HEK293 (cell line): ENCODE results near the gene KRT81.

Source experiments
- CTCF ChIP-seq: fragments of 450-650 bp; formaldehyde crosslinking; IDR thresholded peaks from 2 replicates; pipeline ENCODE4 v1.5.1; 2016; ENCODE audit warnings: missing biosample characterization, missing genetic modification characterization
- HOXA7 ChIP-seq: sonication (generic); formaldehyde crosslinking; IDR thresholded peaks from 2 replicates; pipeline ENCODE4 v1.8.1; 2022; ENCODE audit warnings: missing genetic modification reagents, borderline replicate concordance
- ZBTB20 ChIP-seq: fragments of 450-650 bp; formaldehyde crosslinking; IDR thresholded peaks from 2 replicates; pipeline ENCODE4 v1.5.1; 2016; ENCODE audit warnings: missing biosample characterization, missing genetic modification characterization
- ZNF292 ChIP-seq: fragments of 450-650 bp; formaldehyde crosslinking; IDR thresholded peaks from 2 replicates; pipeline ENCODE4 v1.5.1; 2016; ENCODE audit warnings: low read depth, missing biosample characterization, missing genetic modification characterization, borderline replicate concordance
- ZNF658 ChIP-seq: fragments of 450-650 bp; formaldehyde crosslinking; IDR thresholded peaks from 2 replicates; pipeline ENCODE4; 2016; ENCODE audit warnings: missing biosample characterization, missing genetic modification characterization

- TF ChIP-seq ZBTB20 (tag by site-specific recombination): no peak
- TF ChIP-seq HOXA7 (CRISPR knock-in tag): no peak
- no peak for TF ChIP-seq CTCF (tag by site-specific recombination)
- TF ChIP-seq ZNF658 (tag by site-specific recombination): no peak
- TF ChIP-seq ZNF292 (tag by site-specific recombination): no peak
Measured at GRCh38 chr12:52263761-52264434, 27.4 kb downstream of the KRT81 start.
